Measurements from ENCODE around the gene AGXT. TPM values are rescaled to one million over a fixed set of nuclear protein-coding genes. Genes with fewer than 3 reads are reported as not detected.
"Not testable (repeated sequence)": the region's sequence is repeated elsewhere in the genome, so short reads cannot be mapped to it uniquely, and the experiment has no call there.

AGXT gene
- total RNA-seq, 1 experiment from 2014 or later, result 0.34 TPM

- no peak for TF ChIP-seq YY1 (IDR thresholded peaks at IDR 0.05; ENCODE audit: extremely low read depth, insufficient replicate concordance, low read depth, low read length)
Measured at GRCh38 chr2:240839152-240840143, 29.2 kb upstream of the AGXT start (continued).

- DNase-seq (ENCODE audit: low read depth, low spot score) (peak; percentile 53), ATAC-seq (peak; percentile 96)
- POLR2A ChIA-PET, result no interaction called here
- Histone ChIP-seq H2AFZ (ENCODE audit: low read depth, low read length, poor library complexity, severe bottlenecking) (no peak overlapping the region), H3K9ac (ENCODE audit: low read length) (no peak overlapping the region), H3K4me2 (ENCODE audit: low read length) (no peak overlapping the region), H3K36me3 (ENCODE audit: control insufficient read depth in 1 of 2, insufficient read depth in 2 of 2, low read length in 2 of 2) (no peaks in the 10 kb centered on the region), H3K79me2 (ENCODE audit: insufficient read depth, low read length) (no peaks in the 10 kb centered on the region), H3K27me3 (ENCODE audit: insufficient read depth, low read length) (0 out of 2 replicates have a peak, but pooled peaks cover 2% of the 10 kb centered on the region), H4K20me1 (ENCODE audit: insufficient read depth) (no peaks in the 10 kb centered on the region), H3K27ac (ENCODE audit: low read depth, low read length) (no peak overlapping the region), H3K4me1 (ENCODE audit: control insufficient read depth in 1 of 2, insufficient read depth in 2 of 2, low read length in 2 of 2) (no peaks in the 10 kb centered on the region), H3K9me2 (ENCODE audit: insufficient read depth) (no peaks in the 10 kb centered on the region), H3K9me3 (ENCODE audit: control insufficient read depth in 1 of 2, insufficient read depth in 1 of 2, low read depth in 1 of 2, low read length in 2 of 2) (no peaks in the 10 kb centered on the region), H3K4me3 (replicated peaks in 1 of 2; ENCODE audit: low read depth in 1 of 2, low read length in 2 of 2) (no peak overlapping the region)
- CTCF ChIA-PET, result interaction anchor here (0.6 to 1.7 kb wide), 25 partner anchors 9 to 424 kb away, joined by 3 to 17 read pairs (median 4); partner anchors contain the start of genes CAPN10, PASK and PPP1R7
- TF ChIP-seq REST (IDR thresholded peaks at IDR 0.05; ENCODE audit: low read depth) (peak; percentile 66), CTCF (IDR thresholded peaks at IDR 0.05 in 2 of 3, conservative IDR thresholded peaks at IDR 0.05 in 1 of 3; ENCODE audit: borderline replicate concordance in 1 of 3, insufficient read depth in 1 of 3, low read depth in 2 of 3, low read length in 2 of 3) (peak; percentile 63 to 93 (median 78)), JUND (IDR thresholded peaks at IDR 0.05) (no peak), SIN3A (IDR thresholded peaks at IDR 0.05; ENCODE audit: low read depth) (no peak), RAD21 (IDR thresholded peaks at IDR 0.05; ENCODE audit: low read depth) (peak; percentile 85)
- BruUV-seq (replicated peaks), result no TSS peak
- intact Hi-C loops (cut with micrococcal nuclease), result loop anchor here (1.0 to 5.0 kb wide), 2 partner anchors 30 to 328 kb away; no protein-coding TSS in a partner anchor
- RAD21 ChIA-PET (ENCODE audit: low non-redundant PET in 1 of 2, low total read pairs in 2 of 2, uncharacterized antibody in 2 of 2, unreplicated experiment in 2 of 2), result interaction anchor here (1.0 to 1.5 kb wide), 4 partner anchors 11 to 92 kb away, joined by 3 to 7 read pairs (median 4); no protein-coding TSS in a partner anchor
Measured at GRCh38 chr2:240840435-240841060, 28.1 kb upstream of the AGXT start.

- H3K4me1 ChIP-seq (ENCODE audit: control insufficient read depth in 1 of 2, insufficient read depth in 2 of 2, low read length in 2 of 2); H3K9me2 ChIP-seq (ENCODE audit: insufficient read depth); intact Hi-C loops (cut with micrococcal nuclease); H3K4me3 ChIP-seq (replicated peaks in 1 of 2; ENCODE audit: low read depth in 1 of 2, low read length in 2 of 2); H3K27ac ChIP-seq (ENCODE audit: low read depth, low read length); H2AFZ ChIP-seq (ENCODE audit: low read depth, low read length, poor library complexity, severe bottlenecking); H3K9ac ChIP-seq (ENCODE audit: low read length); DNase-seq (ENCODE audit: low read depth, low spot score); H3K36me3 ChIP-seq (ENCODE audit: control insufficient read depth in 1 of 2, insufficient read depth in 2 of 2, low read length in 2 of 2); RAD21 ChIA-PET (ENCODE audit: low non-redundant PET in 1 of 2, low total read pairs in 2 of 2, uncharacterized antibody in 2 of 2, unreplicated experiment in 2 of 2); CTCF ChIA-PET; H3K4me2 ChIP-seq (ENCODE audit: low read length); POLR2A ChIA-PET; ATAC-seq; H4K20me1 ChIP-seq (ENCODE audit: insufficient read depth); H3K27me3 ChIP-seq (ENCODE audit: insufficient read depth, low read length); H3K9me3 ChIP-seq (ENCODE audit: control insufficient read depth in 1 of 2, insufficient read depth in 1 of 2, low read depth in 1 of 2, low read length in 2 of 2); BruUV-seq (replicated peaks); H3K79me2 ChIP-seq (ENCODE audit: insufficient read depth, low read length): not testable (repeated sequence)
Measured at GRCh38 chr2:240846309-240846708, 22.3 kb upstream of the AGXT start.
